Activated T-helper 2 cell treated with anti-CD3 and anti-CD28 coated beads, Interferon-gamma antibody, Interleukin-2, Interleukin-4, amounts not matched to agents 10 μg/mL and 5 μg/mL and 100 μg/mL, durations not matched to agents 14 hours and 24 hours and 36 hours (primary cell): ENCODE measurements around the gene TMEM176B. TPM values are rescaled to one million over a fixed set of nuclear protein-coding genes. Genes with fewer than 3 reads are reported as not detected.
"Not testable (repeated sequence)": the region's sequence is repeated elsewhere in the genome, so short reads cannot be mapped to it uniquely, and the experiment has no call there.

Experiments used
- DNase-seq: peaks from one replicate; pipeline ENCODE4 v3.0.0; 2021; ENCODE audit warnings: low spot score
- H3K27ac Mint-ChIP-seq: one replicate; pipeline ENCODE4 v1.8.0; 2021; ENCODE audit warnings: mixed read lengths
- H3K27me3 Mint-ChIP-seq: one replicate; pipeline ENCODE4 v1.8.0; 2021; ENCODE audit warnings: low read depth, mixed read lengths
- H3K36me3 Mint-ChIP-seq: one replicate; pipeline ENCODE4 v1.8.0; 2021; ENCODE audit warnings: low read depth, mixed read lengths
- H3K4me1 Mint-ChIP-seq: one replicate; pipeline ENCODE4 v1.8.0; 2021; ENCODE audit warnings: low read depth, mixed read lengths
- H3K4me3 Mint-ChIP-seq: one replicate; pipeline ENCODE4 v1.8.0; 2021; ENCODE audit warnings: low read depth, mild to moderate bottlenecking, moderate library complexity, mixed read lengths
- H3K9me3 Mint-ChIP-seq: one replicate; pipeline ENCODE4 v1.8.0; 2021; ENCODE audit warnings: mixed read lengths
- intact Hi-C: fragments of 100-400 bp; cut with micrococcal nuclease; formaldehyde crosslinking; loops from one replicate; pipeline ENCODE4 v1.15.1; 2023
- total RNA-seq: library from RNA; stranded (reverse); gene quantifications from 2 replicates; pipeline ENCODE4 v1.2.3, GENCODE V29; 2022

TMEM176B gene
- total RNA-seq, 1 donor from 2014 or later = 0.14 TPM

GRCh38 chr7:150778738-150779301, 21.3 kb downstream of the TMEM176B start:
- H3K4me3 Mint-ChIP-seq = no peak overlapping the region
- H3K4me1 Mint-ChIP-seq = no peaks in the 10 kb centered on the region
- peaks cover 4% of the 10 kb centered on the region for H3K9me3 Mint-ChIP-seq
- peaks cover 27% of the 10 kb centered on the region for H3K27me3 Mint-ChIP-seq
- intact Hi-C loops = loop anchor here (1.0 to 2.0 kb wide), 2 partner anchors 98 to 207 kb away; no protein-coding TSS in a partner anchor
- H3K27ac Mint-ChIP-seq = no peak overlapping the region
- H3K36me3 Mint-ChIP-seq = no peaks in the 10 kb centered on the region
- DNase-seq = peak; percentile 55

GRCh38 chr7:150778014-150778737, 22.0 kb downstream of the TMEM176B start:
- H3K4me1 Mint-ChIP-seq = no peaks in the 10 kb centered on the region
- H3K36me3 Mint-ChIP-seq = no peaks in the 10 kb centered on the region
- H3K27me3 Mint-ChIP-seq = peaks cover 29% of the 10 kb centered on the region
- H3K4me3 Mint-ChIP-seq = no peak overlapping the region
- H3K9me3 Mint-ChIP-seq = peaks cover 8% of the 10 kb centered on the region
- DNase-seq = no peak
- no peak overlapping the region for H3K27ac Mint-ChIP-seq
- intact Hi-C loops = loop anchor here (1.0 to 2.0 kb wide), 2 partner anchors 99 to 208 kb away; no protein-coding TSS in a partner anchor

- H3K27me3 Mint-ChIP-seq = peaks cover 30% of the 10 kb centered on the region
- intact Hi-C loops, DNase-seq, H3K36me3 Mint-ChIP-seq, H3K4me3 Mint-ChIP-seq, H3K4me1 Mint-ChIP-seq, H3K27ac Mint-ChIP-seq: not testable (repeated sequence)
- peaks cover 15% of the 10 kb centered on the region for H3K9me3 Mint-ChIP-seq
Measured at GRCh38 chr7:150774131-150774530, 26.0 kb downstream of the TMEM176B start.

GRCh38 chr7:150769768-150770167, 30.4 kb downstream of the TMEM176B start:
- intact Hi-C loops = no loop called here
- no peak overlapping the region for H3K4me3 Mint-ChIP-seq
- no peak overlapping the region for H3K27ac Mint-ChIP-seq
- peaks cover 10% of the 10 kb centered on the region for H3K4me1 Mint-ChIP-seq
- H3K9me3 Mint-ChIP-seq = peaks cover 15% of the 10 kb centered on the region
- no peaks in the 10 kb centered on the region for H3K36me3 Mint-ChIP-seq
- DNase-seq = no peak
- H3K27me3 Mint-ChIP-seq = peaks cover 15% of the 10 kb centered on the region

- intact Hi-C loops = no loop called here
- H3K36me3 Mint-ChIP-seq = peaks cover 3% of the 10 kb centered on the region
- peak overlapping the region; percentile 11 for H3K27ac Mint-ChIP-seq
- peaks cover 10% of the 10 kb centered on the region for H3K4me1 Mint-ChIP-seq
- H3K27me3 Mint-ChIP-seq = peaks cover 2% of the 10 kb centered on the region
- H3K4me3 Mint-ChIP-seq = no peak overlapping the region
- H3K9me3 Mint-ChIP-seq = peaks cover 6% of the 10 kb centered on the region
- DNase-seq = no peak
Measured at GRCh38 chr7:150766334-150766709, 33.8 kb downstream of the TMEM176B start.

GRCh38 chr7:150759479-150759878, 40.7 kb downstream of the TMEM176B start:
- intact Hi-C loops = loop anchor here (5.0 kb wide), 2 partner anchors 382 to 402 kb away; partner anchors contain the start of gene ZNF775
- H3K9me3 Mint-ChIP-seq = peaks cover 11% of the 10 kb centered on the region

GRCh38 chr7:150756858-150757257, 43.3 kb downstream of the TMEM176B start:
- DNase-seq = no peak
- Mint-ChIP-seq H3K4me3 (peak overlapping the region; percentile 41), H3K4me1 (peaks cover 40% of the 10 kb centered on the region), H3K9me3 (peaks cover 11% of the 10 kb centered on the region), H3K36me3 (peaks cover 6% of the 10 kb centered on the region), H3K27ac (peak overlapping the region; percentile 94), H3K27me3 (no peaks in the 10 kb centered on the region)
- intact Hi-C loops = loop anchor here (5.0 kb wide), 2 partner anchors 380 to 400 kb away; partner anchors contain the start of gene ZNF775

More at GRCh38 chr7:150759479-150759878, 40.7 kb downstream of the TMEM176B start:
- no peak for DNase-seq
- Mint-ChIP-seq H3K4me3 (no peak overlapping the region), H3K36me3 (peaks cover 6% of the 10 kb centered on the region), H3K4me1 (peaks cover 27% of the 10 kb centered on the region), H3K27me3 (peaks cover 2% of the 10 kb centered on the region), H3K27ac (no peak overlapping the region)

GRCh38 chr7:150756166-150756565, 44.0 kb downstream of the TMEM176B start:
- Mint-ChIP-seq H3K27me3 (no peaks in the 10 kb centered on the region), H3K27ac (peak overlapping the region; percentile 94), H3K4me3 (peak overlapping the region; percentile 49), H3K9me3 (peaks cover 4% of the 10 kb centered on the region), H3K36me3 (peaks cover under 1% of the 10 kb centered on the region), H3K4me1 (peaks cover 42% of the 10 kb centered on the region)
- DNase-seq = no peak
- intact Hi-C loops = loop anchor here (5.0 kb wide), 2 partner anchors 379 to 399 kb away; partner anchors contain the start of gene ZNF775

GRCh38 chr7:150755473-150756099, 44.6 kb downstream of the TMEM176B start:
- Mint-ChIP-seq H3K9me3 (peaks cover 3% of the 10 kb centered on the region), H3K4me3 (peak overlapping the region; percentile 51), H3K4me1 (peaks cover 45% of the 10 kb centered on the region), H3K36me3 (no peaks in the 10 kb centered on the region), H3K27ac (peak overlapping the region; percentile 94), H3K27me3 (no peaks in the 10 kb centered on the region)
- peak; percentile 71 for DNase-seq
- intact Hi-C loops = loop anchor here (1.0 to 5.0 kb wide), 7 partner anchors 17 to 435 kb away; partner anchors contain the start of gene ZNF775

- no peaks in the 10 kb centered on the region for H3K27me3 Mint-ChIP-seq
- peaks cover 46% of the 10 kb centered on the region for H3K4me1 Mint-ChIP-seq
- H3K36me3 Mint-ChIP-seq = no peaks in the 10 kb centered on the region
- peak overlapping the region; percentile 51 for H3K4me3 Mint-ChIP-seq
- H3K9me3 Mint-ChIP-seq = peaks cover 3% of the 10 kb centered on the region
- peak overlapping the region; percentile 94 for H3K27ac Mint-ChIP-seq
- intact Hi-C loops = loop anchor here (1.0 to 5.0 kb wide), 13 partner anchors 17 to 434 kb away; partner anchors contain the start of genes GIMAP1, GIMAP6 and ZNF775
- no peak for DNase-seq
Measured at GRCh38 chr7:150754951-150755350, 45.2 kb downstream of the TMEM176B start.

GRCh38 chr7:150753826-150754603, 46.1 kb downstream of the TMEM176B start:
- intact Hi-C loops = loop anchor here (1.0 to 5.0 kb wide), 9 partner anchors 20 to 433 kb away; partner anchors contain the start of genes GIMAP1 and GIMAP6
- no peaks in the 10 kb centered on the region for H3K36me3 Mint-ChIP-seq
- peak overlapping the region; percentile 93 for H3K27ac Mint-ChIP-seq
- no peak for DNase-seq
- H3K9me3 Mint-ChIP-seq = no peaks in the 10 kb centered on the region
- no peaks in the 10 kb centered on the region for H3K27me3 Mint-ChIP-seq
- peaks cover 48% of the 10 kb centered on the region for H3K4me1 Mint-ChIP-seq
- H3K4me3 Mint-ChIP-seq = no peak overlapping the region

- peaks cover 56% of the 10 kb centered on the region for H3K4me1 Mint-ChIP-seq
- peak overlapping the region; percentile 93 for H3K27ac Mint-ChIP-seq
- H3K27me3 Mint-ChIP-seq = no peaks in the 10 kb centered on the region
- DNase-seq = no peak
- no peaks in the 10 kb centered on the region for H3K9me3 Mint-ChIP-seq
- H3K4me3 Mint-ChIP-seq = no peak overlapping the region
- intact Hi-C loops = loop anchor here (5.0 kb wide), 1 partner anchor 251 kb away; no protein-coding TSS in a partner anchor
- no peaks in the 10 kb centered on the region for H3K36me3 Mint-ChIP-seq
Measured at GRCh38 chr7:150753239-150753638, 46.9 kb downstream of the TMEM176B start.
